22Rv1 (cell line): Measurements from ENCODE around the gene FHL3.

Experiments
- ZFX ChIP-seq: fragments of 450-650 bp; IDR thresholded peaks from 2 replicates; pipeline ENCODE4 v1.6.1; 2017; ENCODE audit warnings: antibody characterized with exemption, borderline replicate concordance
- TF ChIP-seq, protein P1 (sequence below): fragments of 450-650 bp; IDR thresholded peaks from 2 replicates; pipeline ENCODE4 v1.5.1; 2017; ENCODE audit warnings: mild to moderate bottlenecking

DNA sequence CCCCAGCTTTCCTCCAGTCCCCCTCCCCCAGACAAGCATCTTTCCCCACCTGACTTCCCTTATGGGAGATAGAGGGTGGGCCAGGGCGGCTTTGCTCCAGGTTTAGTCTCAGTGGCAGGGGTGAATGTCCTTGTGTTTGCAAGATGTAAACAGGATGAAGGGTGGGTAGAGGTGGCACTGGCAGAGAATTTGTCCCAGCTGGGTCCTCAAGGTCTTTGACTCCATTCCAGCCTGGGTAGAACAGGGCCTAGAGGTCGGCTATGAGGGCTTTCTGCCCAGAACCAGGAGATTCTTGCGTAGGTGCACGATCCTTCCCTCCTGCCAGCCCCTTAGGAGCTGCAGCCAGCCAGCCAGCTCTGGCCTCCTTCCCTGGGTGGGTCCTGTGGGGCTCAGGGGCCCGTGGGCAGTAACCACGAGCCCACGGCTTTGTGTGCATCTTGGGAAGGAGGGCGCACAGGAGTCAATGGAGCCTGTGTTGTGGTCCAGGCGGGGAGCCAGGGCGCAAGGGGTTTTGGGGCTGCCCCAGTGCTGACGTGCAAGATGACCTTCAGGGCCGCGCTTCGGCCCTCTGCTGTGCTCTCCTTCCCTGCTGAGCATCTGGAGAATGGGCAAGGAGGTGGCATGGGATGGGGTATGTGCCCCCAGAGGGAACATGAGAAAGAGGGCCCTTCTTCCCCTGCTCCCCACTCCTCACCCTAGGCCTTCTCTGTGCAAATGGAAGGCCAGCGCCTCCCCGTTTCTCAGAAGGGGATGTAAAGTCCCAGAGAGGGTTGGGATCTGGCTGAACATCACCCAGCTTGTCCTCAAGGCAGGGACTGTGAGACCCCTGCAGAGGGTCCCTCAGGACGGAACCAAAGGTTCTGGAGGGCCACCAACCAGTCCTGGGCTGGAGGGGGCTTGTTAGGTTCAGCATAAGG, 25.5 kb upstream of the FHL3 start:
- TF ChIP-seq, protein P1, sequence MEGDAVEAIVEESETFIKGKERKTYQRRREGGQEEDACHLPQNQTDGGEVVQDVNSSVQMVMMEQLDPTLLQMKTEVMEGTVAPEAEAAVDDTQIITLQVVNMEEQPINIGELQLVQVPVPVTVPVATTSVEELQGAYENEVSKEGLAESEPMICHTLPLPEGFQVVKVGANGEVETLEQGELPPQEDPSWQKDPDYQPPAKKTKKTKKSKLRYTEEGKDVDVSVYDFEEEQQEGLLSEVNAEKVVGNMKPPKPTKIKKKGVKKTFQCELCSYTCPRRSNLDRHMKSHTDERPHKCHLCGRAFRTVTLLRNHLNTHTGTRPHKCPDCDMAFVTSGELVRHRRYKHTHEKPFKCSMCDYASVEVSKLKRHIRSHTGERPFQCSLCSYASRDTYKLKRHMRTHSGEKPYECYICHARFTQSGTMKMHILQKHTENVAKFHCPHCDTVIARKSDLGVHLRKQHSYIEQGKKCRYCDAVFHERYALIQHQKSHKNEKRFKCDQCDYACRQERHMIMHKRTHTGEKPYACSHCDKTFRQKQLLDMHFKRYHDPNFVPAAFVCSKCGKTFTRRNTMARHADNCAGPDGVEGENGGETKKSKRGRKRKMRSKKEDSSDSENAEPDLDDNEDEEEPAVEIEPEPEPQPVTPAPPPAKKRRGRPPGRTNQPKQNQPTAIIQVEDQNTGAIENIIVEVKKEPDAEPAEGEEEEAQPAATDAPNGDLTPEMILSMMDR, result no peak
- TF ChIP-seq ZFX, result no peak
